PC-9 (cell line): ENCODE data around the gene PRKG1. TPM values are rescaled to one million over a fixed set of nuclear protein-coding genes. Genes with fewer than 3 reads are reported as not detected.

Source experiments
- BruUV-seq: library from RNA; stranded (reverse); fragments of 400-500 nt; replicated peaks from 2 replicates; lab custom pipeline; 2021; lab: Mats Ljungman, UMichigan
- CTCF ChIA-PET: fragments of 300-600 bp; sonication (Branson Sonifier 250); formaldehyde crosslinking; loops from one replicate; lab custom pipeline; 2022; ENCODE audit warnings: antibody characterized with exemption; lab: Charles Lee
- POLR2A ChIA-PET: fragments of 300-600 bp; sonication (Branson Sonifier 250); formaldehyde crosslinking; loops from one replicate; lab custom pipeline; 2022; ENCODE audit warnings: antibody characterized with exemption; ENCODE audit not compliant: unreplicated experiment; lab: Charles Lee
- DNase-seq, 2 experiments: peaks; one replicate each; pipeline versions ENCODE4 v3.0.0 to v3.0.0-alpha.2; 2015 to 2022; ENCODE audit warnings: mixed read lengths in 1 of 2
- H2AFZ ChIP-seq: fragments of 200-600 bp; sonication (generic); 2 replicates; pipeline ENCODE4 v1.8.1; 2017; ENCODE audit warnings: antibody characterized with exemption
- H3F3A ChIP-seq: fragments of 200-600 bp; sonication (generic); 2 replicates; pipeline ENCODE4 v1.8.1; 2017; ENCODE audit warnings: antibody characterized with exemption, mild to moderate bottlenecking, low read depth; ENCODE audit not compliant: insufficient read depth
- H3K27ac ChIP-seq: fragments of 200-600 bp; sonication (generic); 2 replicates; pipeline ENCODE4 v1.6.1; 2016; ENCODE audit warnings: mixed run types
- H3K27me3 ChIP-seq: fragments of 200-600 bp; sonication (generic); 2 replicates; pipeline ENCODE4 v1.6.1; 2016; ENCODE audit warnings: low read depth, mixed run types; ENCODE audit not compliant: insufficient read depth
- H3K36me3 ChIP-seq: fragments of 200-600 bp; sonication (generic); 2 replicates; pipeline ENCODE4 v1.6.1; 2016; ENCODE audit warnings: low read depth, mixed run types
- H3K4me1 ChIP-seq: fragments of 200-600 bp; sonication (generic); replicated peaks from 2 replicates; pipeline ENCODE4 v1.6.1; 2016; ENCODE audit warnings: mixed run types; ENCODE audit not compliant: insufficient read depth
- H3K4me2 ChIP-seq: fragments of 200-600 bp; sonication (generic); 2 replicates; pipeline ENCODE4 v1.6.1; 2017; ENCODE audit warnings: mixed run types
- H3K4me3 ChIP-seq: fragments of 200-600 bp; sonication (generic); 2 replicates; pipeline ENCODE4 v1.6.1; 2016; ENCODE audit warnings: mixed run types
- H3K79me2 ChIP-seq: fragments of 200-600 bp; sonication (generic); 2 replicates; pipeline ENCODE4 v1.6.1; 2017; ENCODE audit warnings: low read depth, mixed run types
- H3K9me2 ChIP-seq: fragments of 200-600 bp; sonication (generic); 2 replicates; pipeline ENCODE4 v1.8.1; 2017; ENCODE audit warnings: mild to moderate bottlenecking; ENCODE audit not compliant: insufficient read depth
- H3K9me3 ChIP-seq: fragments of 200-600 bp; sonication (generic); 2 replicates; pipeline ENCODE4 v1.8.1; 2016; ENCODE audit warnings: low read depth; ENCODE audit not compliant: insufficient read depth
- H4K20me1 ChIP-seq: fragments of 200-600 bp; sonication (generic); 2 replicates; pipeline ENCODE4 v1.8.1; 2017; ENCODE audit not compliant: insufficient read depth
- CTCF ChIP-seq: fragments of 200-600 bp; sonication (generic); conservative IDR thresholded peaks from 2 replicates; pipeline ENCODE4 v1.6.1; 2017; ENCODE audit warnings: mixed run types, antibody characterized with exemption, mild to moderate bottlenecking, moderate library complexity
- EZH2 ChIP-seq: fragments of 200-600 bp; sonication (generic); IDR thresholded peaks from 2 replicates; pipeline ENCODE4 v1.8.0; 2017; ENCODE audit warnings: antibody characterized with exemption, low read depth
- intact Hi-C: fragments of 100-400 bp; cut with micrococcal nuclease; formaldehyde crosslinking; loops from one replicate; pipeline ENCODE4 v1.10.0; 2022; ENCODE audit not compliant: unreplicated experiment
- total RNA-seq: library from RNA; stranded (reverse); gene quantifications from 2 replicates; pipeline ENCODE4 v1.2.3, GENCODE V29; 2021

Gene PRKG1
- total RNA-seq, 1 experiment from 2014 or later = 0.70 TPM

GRCh38 chr10:51369903-51370302 is 295.6 kb downstream of the PRKG1 start:
- CTCF ChIA-PET = no interaction called here

GRCh38 chr10:51371743-51372142 is 297.5 kb downstream of the PRKG1 start:
- no peaks in the 10 kb centered on the region for H4K20me1 ChIP-seq
- H3K36me3 ChIP-seq = no peaks in the 10 kb centered on the region
- H2AFZ ChIP-seq = no peak overlapping the region
- no peaks in the 10 kb centered on the region for H3F3A ChIP-seq
- H3K4me2 ChIP-seq = no peak overlapping the region
- H3K79me2 ChIP-seq = no peaks in the 10 kb centered on the region
- no peaks in the 10 kb centered on the region for H3K4me1 ChIP-seq
- no peaks in the 10 kb centered on the region for H3K9me2 ChIP-seq
- no peaks in the 10 kb centered on the region for H3K27me3 ChIP-seq
- H3K9me3 ChIP-seq = no peaks in the 10 kb centered on the region
- no peak overlapping the region for H3K27ac ChIP-seq
- TF ChIP-seq EZH2 (no peak), CTCF (no peak)
- no TSS peak for BruUV-seq
- ChIA-PET CTCF (no interaction called here), POLR2A (no interaction called here)
- DNase-seq = no peak
- no peak overlapping the region for H3K4me3 ChIP-seq
- intact Hi-C loops = no loop called here

More at GRCh38 chr10:51369903-51370302, 295.6 kb downstream of the PRKG1 start:
- Histone ChIP-seq H3K9me2 (no peaks in the 10 kb centered on the region), H2AFZ (no peak overlapping the region), H3K36me3 (no peaks in the 10 kb centered on the region), H3K4me3 (no peak overlapping the region), H3K27ac (no peak overlapping the region), H3K4me2 (no peak overlapping the region), H3K9me3 (no peaks in the 10 kb centered on the region), H3K27me3 (no peaks in the 10 kb centered on the region), H3F3A (no peaks in the 10 kb centered on the region), H4K20me1 (no peaks in the 10 kb centered on the region), H3K79me2 (no peaks in the 10 kb centered on the region), H3K4me1 (no peaks in the 10 kb centered on the region)
- no TSS peak for BruUV-seq
- POLR2A ChIA-PET = no interaction called here
- TF ChIP-seq EZH2 (no peak), CTCF (no peak)
- intact Hi-C loops = no loop called here
- DNase-seq = no peak

GRCh38 chr10:51375790-51376189 is 301.5 kb downstream of the PRKG1 start:
- Histone ChIP-seq H3K4me3 (no peak overlapping the region), H3F3A (no peaks in the 10 kb centered on the region), H3K4me1 (no peaks in the 10 kb centered on the region), H3K4me2 (no peak overlapping the region), H3K9me2 (no peaks in the 10 kb centered on the region), H2AFZ (no peak overlapping the region), H3K9me3 (no peaks in the 10 kb centered on the region), H3K27me3 (no peaks in the 10 kb centered on the region), H4K20me1 (no peaks in the 10 kb centered on the region), H3K79me2 (no peaks in the 10 kb centered on the region), H3K36me3 (no peaks in the 10 kb centered on the region), H3K27ac (no peak overlapping the region)
- POLR2A ChIA-PET = no interaction called here
- TF ChIP-seq CTCF = no peak
- TF ChIP-seq EZH2 = no peak
- BruUV-seq = no TSS peak
- CTCF ChIA-PET = no interaction called here
- DNase-seq = no peak
- intact Hi-C loops = no loop called here
